Upper lobe of right lung (tissue), 1 donor: ENCODE results near the gene ZNF648. TPM values are rescaled to one million over a fixed set of nuclear protein-coding genes. Genes with fewer than 3 reads are reported as not detected.

ENCODE experiments used
- ATAC-seq: fragments of 200-7000 bp; cut with Tn5 transposase; one replicate; pipeline ENCODE4 v1.9.1; 2020; ENCODE audit warnings: mild to moderate bottlenecking, moderate library complexity
- DNase-seq: peaks from one replicate; pipeline ENCODE4 v3.0.0-alpha.2; 2020
- H3K27ac ChIP-seq: fragments of 200-600 bp; one replicate; pipeline ENCODE4 v1.8.0; 2022
- H3K27me3 ChIP-seq: fragments of 200-600 bp; one replicate; pipeline ENCODE4 v1.8.0; 2022; ENCODE audit warnings: mild to moderate bottlenecking
- H3K36me3 ChIP-seq: fragments of 200-600 bp; one replicate; pipeline ENCODE4 v1.8.0; 2022
- H3K4me1 ChIP-seq: fragments of 200-600 bp; one replicate; pipeline ENCODE4 v1.8.0; 2022
- H3K4me3 ChIP-seq: fragments of 200-600 bp; one replicate; pipeline ENCODE4 v1.8.0; 2022; ENCODE audit warnings: mild to moderate bottlenecking
- H3K9me3 ChIP-seq: fragments of 200-600 bp; one replicate; pipeline ENCODE4 v1.8.0; 2022
- CTCF ChIP-seq: fragments of 200-600 bp; IDR thresholded peaks from one replicate; pipeline ENCODE4 v1.8.0; 2022; ENCODE audit warnings: antibody characterized with exemption
- intact Hi-C: fragments of 100-400 bp; cut with DNase I; formaldehyde crosslinking; loops from one replicate; pipeline ENCODE4 v1.11.0; 2022
- total RNA-seq: library from RNA; stranded (reverse); fragmentation: NEBNext Ultra II Directional; extraction: Animal tissue kit (Norgen Biotek cat#: 25700); gene quantifications from one replicate; pipeline ENCODE4 v1.2.1, GENCODE V29; 2021
- donor health status: DM: no; HTN: yes; CAD: no; lungs with severe emphysema.

ZNF648 gene
- total RNA-seq, 1 donor from 2014 or later: not detected

- DNase-seq (no peak), ATAC-seq (no peak)
- intact Hi-C loops: no loop called here
- TF ChIP-seq CTCF: no peak
- Histone ChIP-seq H3K4me1 (no peaks in the 10 kb centered on the region), H3K4me3 (no peak overlapping the region), H3K27me3 (no peaks in the 10 kb centered on the region), H3K36me3 (no peaks in the 10 kb centered on the region), H3K27ac (no peak overlapping the region), H3K9me3 (no peaks in the 10 kb centered on the region)
Measured at GRCh38 chr1:182041615-182042014, 19.9 kb downstream of the ZNF648 start.

GRCh38 chr1:182038220-182038619 is 23.3 kb downstream of the ZNF648 start:
- ATAC-seq: no peak
- TF ChIP-seq CTCF: no peak
- Histone ChIP-seq H3K27me3 (no peaks in the 10 kb centered on the region), H3K4me1 (no peaks in the 10 kb centered on the region), H3K9me3 (no peaks in the 10 kb centered on the region), H3K4me3 (no peak overlapping the region), H3K27ac (no peak overlapping the region), H3K36me3 (no peaks in the 10 kb centered on the region)
- intact Hi-C loops: no loop called here
- DNase-seq: no peak

GRCh38 chr1:182035097-182035770 is 26.3 kb downstream of the ZNF648 start:
- TF ChIP-seq CTCF: peak; percentile 21
- ATAC-seq: no peak
- Histone ChIP-seq H3K36me3 (no peaks in the 10 kb centered on the region), H3K27me3 (no peaks in the 10 kb centered on the region), H3K4me3 (no peak overlapping the region), H3K27ac (no peak overlapping the region), H3K4me1 (no peaks in the 10 kb centered on the region), H3K9me3 (no peaks in the 10 kb centered on the region)
- intact Hi-C loops: no loop called here
- no peak for DNase-seq

GRCh38 chr1:182032251-182032650 is 29.3 kb downstream of the ZNF648 start:
- intact Hi-C loops: no loop called here
- DNase-seq (no peak), ATAC-seq (no peak)
- H3K36me3 ChIP-seq: no peaks in the 10 kb centered on the region
- peaks cover 7% of the 10 kb centered on the region for H3K4me1 ChIP-seq
- H3K9me3 ChIP-seq: no peaks in the 10 kb centered on the region
- H3K4me3 ChIP-seq: no peak overlapping the region
- no peak for TF ChIP-seq CTCF
- H3K27ac ChIP-seq: no peak overlapping the region
- no peaks in the 10 kb centered on the region for H3K27me3 ChIP-seq

GRCh38 chr1:182029379-182030331 is 31.9 kb downstream of the ZNF648 start:
- Histone ChIP-seq H3K36me3 (no peaks in the 10 kb centered on the region), H3K9me3 (no peaks in the 10 kb centered on the region), H3K4me1 (peaks cover 7% of the 10 kb centered on the region), H3K27ac (peak overlapping the region; percentile 89), H3K27me3 (no peaks in the 10 kb centered on the region), H3K4me3 (peak overlapping the region; percentile 68)
- intact Hi-C loops: no loop called here
- DNase-seq: peak; percentile 99
- peak; percentile 98 for ATAC-seq
- TF ChIP-seq CTCF: peak; percentile 50
